Renal cortical epithelial cell (primary cell): ENCODE results near the gene ZNF436. TPM values are rescaled to one million over a fixed set of nuclear protein-coding genes. Genes with fewer than 3 reads are reported as not detected.
A peak's percentile ranks its signal among the peaks of the same experiment; 100 is the strongest.

Experiments used
- DNase-seq: peaks from one replicate; pipeline ENCODE4 v3.0.0-alpha.2; 2011; ENCODE audit warnings: low read depth
- total RNA-seq: library from RNA; depleted of rRNA; stranded (reverse); fragments of >200 nt; gene quantifications from 2 replicates; pipeline ENCODE4 v1.2.3, GENCODE V29; 2014

ZNF436 gene
- 19.8 and 35.2 TPM in 2 replicates for total RNA-seq

DNA sequence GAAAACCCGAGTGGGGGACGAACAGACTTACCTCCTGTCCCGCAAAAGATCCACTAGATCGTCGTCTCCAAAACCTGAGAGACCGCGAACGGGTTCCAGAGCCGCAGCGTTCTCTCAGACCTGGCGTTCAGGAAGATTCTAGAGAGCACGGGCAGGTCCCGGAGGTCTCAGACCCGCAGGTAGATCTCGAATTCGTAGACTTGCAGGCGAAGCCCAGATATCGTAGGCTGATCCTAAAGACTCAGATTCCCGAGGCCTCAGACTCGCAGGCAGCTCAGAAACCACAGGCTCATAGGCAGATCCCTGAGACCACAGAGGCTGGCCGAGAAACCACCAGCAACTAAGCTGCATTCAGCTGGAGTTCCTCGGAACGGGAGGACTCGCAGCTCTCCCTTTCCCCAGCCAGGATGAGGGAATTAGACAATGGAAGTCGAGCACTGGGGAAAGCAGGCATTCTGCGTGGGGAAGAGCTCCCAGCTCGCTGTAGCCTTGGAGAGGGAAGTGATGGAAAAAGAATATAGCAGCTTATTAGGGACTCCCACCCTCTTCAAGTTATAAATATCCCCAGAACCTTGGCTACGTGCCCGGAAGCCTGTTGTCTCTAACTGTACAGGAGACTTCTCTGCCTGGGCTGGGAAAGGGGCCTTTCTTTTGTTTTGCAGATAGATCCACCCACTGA is at the start of gene ZNF436:
Gene ZNF436 (minus strand): TSS at position 502 of the 679 bp plus-strand sequence. CDS start 1,831 bp downstream, outside the sequence.
- DNase-seq: peak; percentile 63

DNA sequence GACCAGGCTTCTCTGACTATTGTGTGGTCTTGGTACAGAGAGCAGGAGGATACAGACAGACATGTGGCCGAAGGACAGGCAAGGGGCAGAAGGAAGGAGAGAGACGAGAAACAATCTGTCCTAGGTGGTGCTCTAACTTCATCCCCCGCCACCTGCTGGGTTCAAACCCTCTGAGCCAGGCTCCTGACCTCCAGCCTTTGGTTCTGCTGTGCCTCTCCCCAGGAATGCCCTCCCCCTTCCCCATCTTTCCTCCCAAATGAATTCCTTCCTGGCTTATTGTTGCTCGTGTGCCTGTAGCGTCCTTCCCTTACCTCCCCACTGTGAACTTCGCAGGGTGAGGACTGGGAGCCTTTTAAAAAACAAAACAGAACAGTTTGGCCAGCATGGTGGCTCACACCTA is 49.5 kb upstream of the ZNF436 start:
- no peak for DNase-seq

DNA sequence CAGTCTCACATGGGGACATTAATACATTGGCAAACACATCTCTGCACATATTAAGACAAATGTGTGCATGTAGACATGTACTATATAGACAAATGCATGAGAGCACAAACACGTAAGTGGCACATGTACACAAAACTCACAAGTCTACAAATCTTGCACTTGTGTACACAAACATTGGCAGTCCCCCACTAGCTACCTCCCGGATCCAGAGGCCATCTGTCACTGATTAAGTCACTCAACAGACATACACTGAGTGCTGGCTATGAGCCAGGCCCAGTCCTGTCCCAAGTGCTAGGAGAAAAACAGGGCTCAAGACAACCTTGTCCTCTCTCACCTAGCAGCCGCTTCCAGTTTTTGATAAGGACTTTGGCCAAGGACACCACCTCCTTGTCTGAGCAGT is 47.9 kb upstream of the ZNF436 start:
- no peak for DNase-seq

DNA sequence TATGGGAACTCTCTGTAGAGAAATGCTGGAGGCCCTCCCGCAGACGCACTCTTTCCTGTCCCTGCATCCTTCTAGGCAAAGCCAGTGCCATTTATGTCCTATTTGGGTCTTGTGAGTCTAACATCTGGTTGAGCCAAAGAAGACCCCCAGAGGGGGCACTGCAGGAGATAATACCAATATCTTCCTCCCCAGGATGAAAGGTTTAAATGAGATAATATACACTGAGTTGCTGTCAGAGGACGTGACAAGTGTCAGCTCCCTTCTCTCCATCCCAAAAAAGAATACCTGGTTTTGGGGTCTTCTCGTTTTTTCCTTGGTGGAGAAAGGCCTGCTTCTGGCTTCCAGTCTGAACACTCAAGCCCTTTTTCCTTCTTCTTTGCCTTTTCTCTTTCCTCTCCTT is 47.3 kb upstream of the ZNF436 start:
- no peak for DNase-seq

DNA sequence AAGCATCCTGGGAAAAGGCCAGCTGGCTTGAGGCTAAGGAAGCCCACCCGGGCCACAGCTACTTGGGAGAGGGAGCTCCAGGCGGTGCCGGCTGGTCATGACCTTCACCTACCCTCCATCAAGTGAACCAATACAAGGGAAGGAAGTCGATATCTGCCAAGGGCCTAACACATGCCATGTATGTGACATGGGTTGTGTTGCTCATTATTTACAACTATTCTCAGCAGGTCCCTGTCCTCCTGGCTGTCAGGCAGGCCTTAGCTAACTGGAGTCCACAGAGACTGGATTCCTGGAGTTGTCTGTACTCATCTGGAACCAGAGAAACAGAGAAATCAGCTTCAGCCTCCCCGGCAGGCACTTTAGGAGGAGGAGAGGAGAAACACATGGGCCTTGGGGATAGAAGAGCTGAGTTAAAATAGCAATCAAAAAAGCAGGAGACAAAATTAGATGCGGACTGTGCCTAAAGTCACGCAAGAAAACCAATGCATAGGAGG is 39.2 kb upstream of the ZNF436 start:
- no peak for DNase-seq

DNA sequence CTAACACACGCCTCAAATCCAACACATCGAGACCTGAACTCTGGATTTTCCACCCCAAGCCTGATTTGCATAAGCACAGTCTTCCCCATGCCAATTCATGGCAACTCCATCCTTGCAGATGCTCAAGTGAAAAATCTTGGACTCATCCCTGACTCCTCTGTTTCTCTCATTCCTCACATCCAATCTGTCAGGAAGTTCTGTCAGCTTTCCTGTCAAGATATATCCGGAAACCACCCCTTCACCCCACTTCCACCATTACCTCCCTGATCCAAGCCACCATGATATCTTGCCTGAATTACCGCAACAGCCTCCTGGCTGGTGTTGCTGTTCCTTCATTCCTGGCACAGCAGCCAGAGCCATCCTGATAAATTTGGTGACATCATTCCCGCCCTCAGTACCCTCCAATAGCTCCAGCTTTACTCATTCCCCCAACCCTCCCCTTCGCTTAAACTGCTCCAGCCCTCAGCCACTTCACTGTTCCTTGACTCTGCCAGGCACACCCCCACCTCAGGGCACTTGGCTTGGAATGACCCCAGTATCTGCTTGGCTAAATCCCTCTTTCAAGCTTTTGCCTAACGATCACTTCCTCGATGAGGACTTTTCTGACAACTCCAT is 37.5 kb upstream of the ZNF436 start:
- DNase-seq: no peak

DNA sequence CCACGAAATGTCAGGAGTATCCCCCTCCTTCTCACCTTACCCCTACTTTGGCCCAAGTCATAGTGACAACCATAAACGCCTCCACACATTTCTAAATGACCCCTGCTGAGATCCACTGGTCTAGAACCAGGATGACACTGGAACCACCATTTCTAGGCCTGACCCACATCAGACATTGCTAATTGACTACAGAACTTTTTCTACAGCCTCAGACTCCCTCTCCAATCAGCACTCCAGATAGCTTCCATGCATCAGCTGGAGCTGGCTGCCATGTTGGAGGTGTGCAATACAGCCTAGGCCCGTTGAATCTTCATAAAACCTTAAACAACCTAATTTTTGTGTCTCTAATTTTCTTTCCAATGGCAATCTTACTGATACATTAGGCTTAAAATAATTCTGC is 36.3 kb upstream of the ZNF436 start:
- DNase-seq: no peak

DNA sequence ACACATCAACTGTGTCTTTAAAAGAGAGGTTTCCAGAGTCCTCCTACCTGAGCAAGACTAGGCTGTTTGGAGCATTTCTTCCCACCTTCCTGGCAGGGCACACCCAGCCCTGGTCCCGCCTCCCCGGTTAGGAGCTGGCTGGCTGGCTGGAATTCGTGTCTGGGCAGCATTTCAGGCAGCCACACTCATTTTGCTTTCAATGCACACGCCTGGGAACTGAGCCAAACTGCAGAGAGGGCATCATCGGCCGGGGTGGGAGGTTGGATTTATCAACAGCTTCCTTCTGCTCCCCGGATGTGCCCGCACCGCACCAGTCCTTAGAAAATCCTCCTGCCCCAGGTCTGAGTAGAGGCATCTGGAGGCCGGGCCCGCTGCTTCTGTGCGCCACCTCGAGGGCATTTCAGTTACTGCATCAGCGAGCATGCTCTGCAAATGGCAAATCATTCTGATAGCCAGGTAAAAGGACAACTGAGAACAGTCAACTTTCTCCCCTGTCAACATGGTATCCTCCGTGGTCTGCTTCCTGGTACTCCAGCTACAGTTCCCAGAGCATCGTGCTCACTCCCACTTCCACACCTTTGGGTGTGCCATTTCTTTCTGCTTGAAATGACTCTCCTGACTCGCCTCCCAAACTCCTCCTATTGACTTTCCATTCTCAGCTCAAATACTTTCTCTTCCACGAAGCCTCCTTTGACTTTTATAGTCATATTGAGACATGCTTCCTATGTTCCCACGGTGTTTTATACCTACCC is 34.3 kb upstream of the ZNF436 start:
- peak; percentile 97 for DNase-seq

DNA sequence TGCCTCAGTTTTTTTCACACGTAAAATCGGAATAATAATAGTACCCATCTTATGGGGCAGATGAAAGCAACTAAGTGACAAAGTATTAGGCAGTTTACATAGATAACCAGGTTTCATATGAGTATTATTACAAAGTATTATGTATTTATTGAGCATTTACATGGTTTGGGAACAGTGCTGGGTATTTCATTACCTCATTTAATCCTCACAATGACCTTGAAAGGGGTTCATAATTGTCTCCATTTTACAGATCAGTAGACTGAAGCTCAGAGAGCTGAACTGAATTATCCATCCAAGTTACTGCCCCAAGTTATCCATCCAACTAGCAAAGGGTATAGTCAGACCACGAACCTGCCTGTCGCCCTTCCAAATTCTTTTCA is 33.7 kb upstream of the ZNF436 start:
- no peak for DNase-seq

DNA sequence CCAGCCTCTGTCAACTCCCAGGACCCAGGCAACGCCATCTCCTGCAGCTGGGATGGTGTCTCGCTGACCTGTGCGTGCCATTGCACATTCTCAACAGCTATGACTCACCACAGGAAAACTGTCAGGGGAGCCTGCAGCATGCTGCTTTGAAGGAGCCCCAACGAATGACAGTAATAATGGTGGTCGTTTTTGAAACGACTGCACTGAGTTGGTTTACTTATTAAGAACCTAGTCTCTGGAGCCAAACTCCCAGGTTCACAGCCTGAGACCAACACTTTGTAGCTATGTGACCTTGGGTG is 33.4 kb upstream of the ZNF436 start:
- DNase-seq: peak; percentile 87

DNA sequence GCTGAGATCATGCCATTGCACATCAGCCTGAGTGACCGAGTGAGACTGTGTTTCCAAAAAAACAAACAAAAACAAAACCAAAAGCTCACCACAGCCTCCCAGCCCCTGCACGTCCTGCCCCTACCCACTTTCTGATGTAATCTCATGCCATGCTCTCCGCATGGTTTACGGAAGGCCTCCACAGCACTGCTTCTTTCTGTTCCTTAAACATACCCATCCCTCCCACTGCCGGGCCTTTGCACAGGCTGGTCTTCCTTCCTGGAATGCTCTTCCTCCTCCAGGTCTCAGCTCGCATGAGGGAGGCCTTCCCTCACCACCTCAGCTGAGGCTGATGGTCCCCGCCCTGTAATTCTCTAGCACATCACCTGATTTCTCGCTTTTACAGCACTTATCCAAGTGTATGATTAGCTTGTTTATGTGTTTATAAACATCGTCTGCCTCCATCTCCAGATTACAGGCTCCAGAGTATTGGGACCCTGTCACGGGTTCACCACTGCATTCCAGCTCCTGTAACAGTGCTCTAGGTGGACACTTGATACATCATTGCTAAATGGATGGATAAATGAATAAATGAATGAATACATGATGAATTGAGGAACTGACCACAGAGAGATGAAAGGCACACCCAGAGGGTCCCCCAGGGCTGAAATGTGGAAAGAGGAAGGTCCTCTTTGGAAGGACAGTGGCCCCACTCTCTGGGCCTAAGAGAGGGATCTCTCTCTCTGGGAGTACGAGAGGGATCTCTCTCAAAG is 32.8 kb upstream of the ZNF436 start:
- DNase-seq: no peak

DNA sequence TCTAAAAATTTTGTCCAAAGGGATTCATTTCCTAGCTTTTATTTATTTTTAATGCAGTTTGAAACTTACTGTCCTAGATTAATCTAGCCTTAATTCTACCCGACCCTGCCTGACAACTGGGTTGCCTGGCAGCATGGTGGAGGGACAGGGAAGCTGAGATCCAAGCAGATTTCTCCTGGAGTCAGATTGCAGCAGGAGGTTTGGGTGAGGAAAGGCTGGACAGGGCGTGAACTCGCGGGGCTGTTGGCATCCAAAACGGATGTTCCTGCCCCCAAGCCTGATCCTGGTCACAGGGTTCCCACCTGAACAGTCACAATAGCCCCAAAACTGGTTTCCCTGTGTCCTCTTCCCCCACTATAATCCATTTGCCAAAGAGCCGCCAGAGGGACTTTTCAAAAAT is 31.7 kb upstream of the ZNF436 start:
- DNase-seq: no peak

DNA sequence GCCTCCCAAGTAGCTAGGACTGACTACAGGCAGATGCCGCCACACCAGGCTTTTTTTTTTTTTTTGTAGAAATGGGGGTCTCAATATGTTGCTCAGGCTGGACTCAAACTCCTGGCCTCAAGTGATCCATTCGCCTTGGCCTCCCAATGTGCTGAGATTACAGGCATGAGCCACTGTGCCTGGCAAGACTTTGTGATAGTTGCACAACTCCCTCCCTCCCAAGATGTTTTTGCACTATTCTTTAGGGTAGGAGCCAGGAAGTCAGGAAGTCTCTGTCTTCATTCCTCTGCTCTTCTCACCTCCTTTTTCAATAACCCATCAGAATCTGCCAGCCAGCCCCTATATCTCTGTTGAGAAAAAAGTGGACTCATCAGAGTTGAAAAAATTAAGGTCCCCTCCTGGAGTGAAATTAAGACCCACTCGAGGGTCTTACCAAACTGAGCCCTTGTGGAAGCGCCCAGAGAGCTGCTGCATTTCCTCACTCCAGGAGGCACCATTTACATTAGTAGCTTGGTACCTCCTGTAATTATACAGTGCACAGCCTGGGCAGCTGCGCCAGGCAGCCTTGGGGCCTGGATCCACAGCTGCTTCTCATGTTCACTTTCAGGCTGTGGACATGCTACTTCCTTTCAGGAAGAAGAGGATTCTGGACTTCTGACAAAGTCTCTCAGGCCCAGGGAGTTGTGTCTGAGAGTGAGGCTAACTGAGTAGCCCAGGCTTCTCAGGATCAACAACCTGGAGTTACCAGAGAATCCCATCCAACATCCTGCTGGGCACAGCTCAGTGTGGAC is 30.9 kb upstream of the ZNF436 start:
- DNase-seq: no peak

DNA sequence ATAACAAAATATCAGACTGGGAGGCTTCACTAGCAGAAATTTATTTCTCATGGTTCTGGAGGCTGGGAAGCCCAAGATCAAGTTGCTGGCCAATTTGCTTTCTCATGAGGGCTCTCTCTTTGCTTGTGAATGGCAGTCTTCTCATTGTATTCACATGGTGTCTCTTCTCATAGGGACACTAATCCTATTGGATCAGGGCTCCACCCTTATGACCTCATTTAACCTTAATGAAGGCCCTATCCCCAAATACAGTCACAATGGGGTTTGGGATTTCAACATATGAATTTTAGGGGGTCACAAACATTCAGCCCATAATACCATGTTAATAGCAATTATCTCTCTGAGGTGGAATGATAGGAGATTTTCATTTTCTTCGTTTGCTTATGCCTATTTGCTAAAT is 29.6 kb upstream of the ZNF436 start:
- DNase-seq: no peak

DNA sequence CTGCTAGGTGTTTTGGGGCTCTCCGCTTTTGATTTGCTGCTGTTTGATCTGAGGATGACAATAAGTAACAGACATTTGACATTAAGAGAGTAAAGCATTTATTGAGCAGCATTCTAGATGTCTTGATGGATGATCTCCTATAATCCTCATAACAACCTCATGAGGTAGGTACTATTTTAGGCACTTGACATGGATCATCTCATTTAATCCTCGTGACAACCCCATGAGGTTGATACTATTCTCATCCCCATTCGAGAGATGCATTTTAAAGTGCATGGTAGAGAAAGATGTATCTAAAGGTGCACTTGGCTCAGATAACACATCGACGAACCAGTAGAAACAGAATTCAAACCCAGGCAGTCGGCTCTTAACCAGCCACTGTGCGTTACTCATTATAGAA is 28.3 kb upstream of the ZNF436 start:
- DNase-seq: no peak

DNA sequence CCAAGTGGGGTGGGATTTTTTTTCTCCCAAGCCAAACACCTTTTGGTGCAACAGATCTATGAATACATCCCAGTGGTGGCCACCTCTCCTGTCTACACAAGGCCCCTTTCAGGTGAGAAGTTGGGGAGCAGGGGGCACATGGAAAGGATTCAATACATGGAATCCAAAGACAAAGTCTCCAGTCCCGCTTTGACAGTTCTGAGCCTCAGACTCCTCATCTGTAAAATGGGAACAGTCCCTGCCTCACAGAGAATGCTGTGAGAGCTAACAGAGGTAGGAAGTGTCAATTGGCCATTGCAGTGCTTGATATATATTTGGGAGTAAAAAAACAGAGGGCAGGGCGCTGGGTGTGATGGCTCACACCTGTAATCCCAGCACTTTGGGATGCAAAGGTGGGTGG is 26.7 kb upstream of the ZNF436 start:
- no peak for DNase-seq

DNA sequence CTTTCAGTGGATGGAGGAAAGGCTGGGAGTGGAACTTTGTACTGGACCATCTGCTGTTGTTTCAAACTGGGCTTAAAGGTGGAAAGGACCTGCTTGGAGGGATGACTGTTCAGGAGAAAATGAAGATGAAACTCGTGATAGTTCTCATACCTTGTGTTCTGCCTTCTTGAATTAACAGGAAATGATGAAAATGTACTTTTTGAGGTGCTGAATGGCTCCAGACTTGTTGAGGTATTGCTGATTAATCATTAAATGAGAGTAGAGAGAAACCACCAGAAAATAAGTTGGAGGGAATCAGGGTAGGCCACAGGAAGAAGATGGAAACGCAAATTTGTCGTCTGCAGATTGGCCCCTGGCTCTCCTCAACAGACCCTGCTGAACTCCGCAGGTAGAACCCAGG is 26.2 kb upstream of the ZNF436 start:
- no peak for DNase-seq

DNA sequence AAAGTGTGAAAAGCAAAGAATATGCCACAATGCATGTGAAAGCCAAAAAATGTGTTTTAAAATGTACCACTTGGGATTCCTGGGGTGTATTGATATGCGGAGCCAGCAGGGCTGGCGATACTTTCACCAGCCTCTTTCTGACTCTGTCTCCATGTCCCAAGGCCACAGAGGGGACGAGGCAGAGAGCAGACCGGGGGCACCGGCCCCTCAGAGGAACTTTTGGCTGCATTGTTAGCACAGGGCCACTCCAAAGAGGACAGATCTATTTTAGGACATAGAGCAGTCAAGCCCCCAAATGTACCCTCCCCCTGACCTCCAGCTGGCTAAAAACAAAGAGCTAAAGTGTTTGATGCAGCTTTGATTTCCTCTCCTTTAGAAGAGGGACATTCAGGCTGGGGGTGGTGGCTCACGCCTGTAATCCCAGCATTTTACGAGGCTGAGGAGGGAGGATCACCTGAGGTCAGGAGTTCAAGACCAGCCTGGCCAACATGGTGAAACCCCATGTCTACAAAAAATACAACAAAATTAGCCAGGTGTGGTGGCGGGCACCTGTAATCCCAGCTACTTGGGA is 25.6 kb upstream of the ZNF436 start:
- no peak for DNase-seq

DNA sequence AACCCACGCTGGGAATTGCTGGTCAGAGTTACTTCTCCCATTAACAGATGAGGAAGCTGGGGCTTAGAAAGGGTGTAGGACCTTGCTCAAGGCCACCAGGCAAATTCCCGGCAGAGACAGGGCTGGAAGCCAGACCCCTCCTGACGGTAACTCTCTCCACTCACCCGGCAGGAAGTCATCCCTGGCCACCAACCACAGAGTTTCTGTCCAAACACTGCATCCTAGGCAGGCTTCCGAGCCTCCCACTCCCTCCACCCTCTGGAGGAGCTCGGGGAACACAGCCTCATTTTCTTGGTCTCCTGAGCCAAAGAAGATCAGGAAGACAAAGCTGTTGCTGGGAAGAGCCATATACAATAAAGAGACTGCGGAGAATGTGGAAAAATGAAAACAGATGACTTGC is 25.0 kb upstream of the ZNF436 start:
- DNase-seq: no peak

DNA sequence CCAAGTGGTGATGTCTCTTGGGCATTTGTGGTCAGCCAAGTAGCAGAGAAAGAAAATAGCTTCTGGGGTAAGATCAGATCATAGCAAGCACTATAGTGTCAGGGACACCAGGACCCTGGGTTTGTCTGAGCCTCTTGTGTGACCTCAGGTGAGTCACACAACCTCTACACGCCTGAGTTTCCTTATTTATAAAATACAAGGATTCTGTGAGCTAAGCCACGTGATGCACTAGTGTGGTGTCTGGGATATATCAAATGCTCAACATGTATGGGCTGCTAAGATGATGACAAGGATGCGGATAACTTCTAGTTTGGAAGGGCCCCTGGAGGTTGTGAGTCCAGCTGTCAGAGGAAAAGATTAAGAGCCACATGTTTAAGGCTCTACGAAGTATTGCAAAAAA is 24.5 kb upstream of the ZNF436 start:
- DNase-seq: peak; percentile 43

DNA sequence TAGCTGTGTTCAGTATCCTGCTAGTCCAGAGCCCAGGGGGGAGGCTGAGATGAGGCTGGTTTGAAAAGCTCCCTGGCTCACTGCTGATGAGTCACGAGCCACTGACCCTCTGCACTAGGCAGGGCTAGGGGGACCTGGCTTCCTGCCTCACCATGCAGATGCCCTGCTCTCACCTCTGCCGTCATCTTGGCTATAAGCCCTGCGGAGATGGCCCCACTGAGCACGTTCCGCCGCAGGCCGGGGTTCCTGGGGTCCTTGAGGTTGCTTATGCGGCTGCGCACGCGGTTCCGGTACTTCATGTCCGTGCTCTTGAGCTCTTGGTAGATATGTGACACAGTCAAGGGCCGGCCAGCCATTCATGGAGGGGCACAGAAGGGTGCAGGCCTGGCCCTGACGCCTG is 24.1 kb upstream of the ZNF436 start:
- peak; percentile 71 for DNase-seq
